Non-pigmented ciliary epithelial cell (primary cell): ENCODE results near the gene LRRK1.

Experiments used
- DNase-seq: peaks from one replicate; pipeline ENCODE4 v3.0.0-alpha.2; 2010; ENCODE audit warnings: low read depth

Gene LRRK1

GRCh38 chr15:100892013-100892355, 27.2 kb upstream of the LRRK1 start:
- DNase-seq, result no peak

GRCh38 chr15:100893261-100893963, 25.7 kb upstream of the LRRK1 start:
- DNase-seq, result no peak

GRCh38 chr15:100893964-100894295, 25.2 kb upstream of the LRRK1 start:
- DNase-seq, result no peak

- no peak for DNase-seq
Measured at GRCh38 chr15:100895721-100896120, 23.4 kb upstream of the LRRK1 start.

DNA sequence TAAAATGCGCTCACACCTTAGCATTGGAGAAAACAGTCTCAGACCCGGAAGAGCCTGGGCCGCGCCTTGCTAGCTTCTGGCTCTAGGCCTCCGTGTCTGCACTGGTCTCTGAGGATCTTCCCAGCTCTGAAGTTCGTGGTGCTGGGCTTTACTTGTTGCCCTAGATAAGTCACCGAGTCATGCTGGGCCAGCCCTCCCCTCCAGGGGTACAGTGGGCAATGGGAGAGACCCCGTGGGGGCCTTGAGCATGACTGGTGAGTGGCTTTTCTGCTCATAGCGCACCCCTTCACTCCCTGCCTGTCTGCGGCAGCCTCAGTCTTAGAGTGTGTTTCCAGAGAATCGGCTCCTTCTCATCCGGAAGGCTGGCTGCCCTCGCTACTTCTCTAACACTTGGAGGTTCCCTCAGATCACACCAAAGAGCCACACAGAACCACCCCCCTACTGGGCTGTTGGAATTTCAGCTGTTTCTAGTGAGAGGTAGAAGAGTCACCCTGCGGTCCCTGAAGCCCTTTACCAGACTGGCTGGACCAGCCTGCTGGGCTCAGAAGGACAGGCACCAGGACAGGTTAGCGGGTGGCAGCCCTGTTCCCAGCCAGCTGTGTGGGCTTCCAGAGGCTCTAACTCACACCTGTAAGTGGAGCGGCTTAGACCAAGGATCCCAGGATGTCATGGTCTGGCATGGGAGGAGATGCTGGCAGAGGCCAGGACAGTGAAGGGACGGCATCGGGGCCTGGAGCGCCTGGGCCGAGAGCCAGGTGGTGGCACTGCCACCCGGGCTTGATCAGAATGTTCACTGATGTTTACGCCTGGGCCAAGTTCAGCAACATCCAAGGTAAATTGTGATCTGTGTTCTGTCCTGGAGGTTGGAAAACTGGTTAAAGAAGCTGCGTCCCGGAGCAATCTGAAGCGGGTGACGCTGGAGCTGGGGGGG, 21.7 kb upstream of the LRRK1 start:
- no peak for DNase-seq

- DNase-seq, result no peak
Measured at GRCh38 chr15:100898152-100898490, 21.0 kb upstream of the LRRK1 start.

DNA sequence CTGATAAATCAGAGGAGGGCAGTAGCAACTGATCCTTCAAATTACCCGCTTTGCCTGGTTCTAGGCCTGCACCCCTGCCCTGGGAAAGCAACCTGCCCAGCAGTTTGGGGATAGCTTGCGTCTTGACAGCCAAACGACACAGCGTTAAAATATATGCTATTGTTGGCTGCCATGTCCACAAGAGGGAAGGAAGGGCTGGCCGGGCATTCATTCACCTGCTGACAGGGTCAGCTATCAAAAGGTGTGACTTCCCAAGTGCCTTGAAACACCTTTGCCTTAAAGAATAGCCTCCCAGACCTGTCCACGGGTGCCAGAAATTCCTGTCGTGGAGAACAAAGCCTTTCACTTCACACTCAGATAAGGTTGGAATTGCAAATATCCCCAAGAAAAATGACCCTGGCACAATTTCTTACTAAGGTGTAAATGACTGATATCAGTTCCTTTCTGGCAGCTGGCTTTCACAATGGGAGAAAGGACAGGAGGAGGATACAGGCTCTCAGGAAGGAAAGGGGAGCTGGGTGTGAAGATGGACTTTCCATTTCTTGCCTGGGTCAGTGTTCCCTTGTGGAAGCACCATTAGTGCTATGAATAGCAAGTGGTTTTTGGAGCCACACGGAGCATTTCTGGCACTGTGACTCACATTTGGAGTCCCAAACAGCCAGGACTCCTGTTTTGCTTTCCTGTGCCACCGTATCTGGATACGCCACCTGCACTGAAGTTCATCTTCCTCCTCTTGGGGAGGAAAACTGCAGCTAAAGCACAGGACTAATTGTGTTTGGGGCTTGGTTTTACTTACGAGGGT, 20.3 kb upstream of the LRRK1 start:
- no peak for DNase-seq

DNA sequence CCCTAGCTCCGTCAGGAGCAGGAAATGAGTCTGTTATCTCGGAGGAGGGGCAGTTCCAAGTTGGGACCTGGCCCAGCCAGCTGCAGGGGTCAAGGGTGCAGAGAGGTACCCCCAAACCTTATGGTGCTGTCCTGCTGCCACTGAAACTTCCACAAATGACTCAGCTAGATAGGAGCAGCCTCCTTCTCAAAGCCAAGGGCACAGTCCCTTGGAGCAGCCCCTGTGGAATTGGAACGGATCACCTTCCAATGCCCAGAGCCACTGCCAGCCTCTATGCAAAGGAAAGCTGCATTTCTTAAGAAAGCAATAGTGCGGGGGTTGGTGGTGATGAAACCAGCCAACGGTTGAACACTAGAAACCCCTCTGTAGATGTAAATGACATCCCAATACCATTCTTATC, 19.6 kb upstream of the LRRK1 start:
- no peak for DNase-seq

GRCh38 chr15:100900136-100900794, 18.9 kb upstream of the LRRK1 start:
- DNase-seq, result no peak

- no peak for DNase-seq
Measured at GRCh38 chr15:100900795-100901169, 18.4 kb upstream of the LRRK1 start.

- no peak for DNase-seq
Measured at GRCh38 chr15:100901296-100901695, 17.9 kb upstream of the LRRK1 start.

- no peak for DNase-seq
Measured at GRCh38 chr15:100901702-100902435, 17.3 kb upstream of the LRRK1 start.

DNA sequence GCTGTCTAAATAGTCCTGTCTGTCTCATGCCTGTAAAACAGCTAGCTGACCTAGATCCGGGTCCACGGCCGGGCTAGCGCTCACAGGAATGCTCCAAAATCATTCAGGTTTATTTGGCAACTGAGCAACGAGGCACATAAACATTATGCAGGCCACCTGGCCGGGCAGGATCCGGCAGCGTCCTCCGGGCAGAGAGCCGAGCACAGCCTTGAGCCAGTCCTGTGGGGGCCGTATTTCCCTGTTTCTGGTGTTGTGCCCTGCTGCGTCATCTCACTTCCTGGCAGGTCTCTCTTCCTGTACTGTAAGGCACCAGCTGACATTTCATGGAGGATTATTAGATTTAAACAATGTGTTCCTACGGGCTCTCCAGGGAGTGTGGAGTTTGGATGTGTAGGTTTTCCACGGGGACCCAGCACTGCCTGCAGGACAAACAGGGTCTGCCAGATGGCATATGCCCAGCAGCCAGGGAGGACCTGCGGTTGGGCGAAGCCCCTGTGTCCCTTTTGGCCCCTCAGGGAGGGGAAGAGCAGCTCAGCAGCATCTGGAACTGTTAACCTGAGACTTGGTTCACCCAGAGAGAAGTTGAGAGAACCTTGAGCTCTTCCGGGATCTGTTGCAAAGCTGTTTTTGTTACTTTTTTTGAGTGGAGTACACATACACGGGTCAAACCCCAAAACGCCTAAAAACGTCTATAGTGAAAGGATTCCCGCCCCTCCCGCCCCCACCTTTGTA, 16.6 kb upstream of the LRRK1 start:
- DNase-seq, result peak; percentile 27

DNA sequence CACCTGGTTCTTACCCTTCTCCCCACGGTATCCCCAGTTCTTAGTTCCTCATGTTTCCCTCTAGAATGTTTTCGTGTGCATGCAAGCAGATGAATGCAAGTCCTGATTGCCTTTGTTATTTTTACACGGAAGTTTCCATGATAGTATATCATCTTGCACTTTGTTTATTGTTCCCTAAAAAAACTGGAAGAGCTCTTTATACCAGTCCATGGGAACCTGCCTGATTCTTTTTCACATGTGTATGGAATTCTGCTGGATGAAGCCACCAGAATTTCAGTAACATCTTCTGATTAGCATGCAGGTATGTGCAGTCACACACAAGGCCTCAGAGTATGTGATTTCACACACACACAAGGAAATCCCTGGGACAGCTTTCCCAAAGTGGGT, 16.0 kb upstream of the LRRK1 start:
- DNase-seq, result no peak

DNA sequence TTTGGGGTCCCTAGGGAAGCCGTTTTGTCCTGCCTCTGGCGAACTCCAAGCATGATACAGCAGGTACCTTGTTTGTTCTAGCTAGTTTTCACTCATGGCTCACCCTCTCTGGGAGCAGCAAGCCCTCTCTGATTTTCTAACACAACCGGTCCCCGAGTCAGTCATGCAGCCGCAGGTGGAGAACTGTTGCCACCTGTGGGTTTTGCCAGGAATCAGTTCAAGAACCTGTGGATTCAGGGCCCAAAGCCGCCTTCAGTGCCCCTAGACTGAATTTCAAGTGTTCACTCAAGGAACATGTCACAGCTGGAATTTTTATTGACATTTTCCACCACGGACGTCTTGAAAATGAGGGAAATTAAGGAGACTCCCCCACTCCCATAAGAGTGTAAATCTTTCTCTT, 13.3 kb upstream of the LRRK1 start:
- no peak for DNase-seq

DNA sequence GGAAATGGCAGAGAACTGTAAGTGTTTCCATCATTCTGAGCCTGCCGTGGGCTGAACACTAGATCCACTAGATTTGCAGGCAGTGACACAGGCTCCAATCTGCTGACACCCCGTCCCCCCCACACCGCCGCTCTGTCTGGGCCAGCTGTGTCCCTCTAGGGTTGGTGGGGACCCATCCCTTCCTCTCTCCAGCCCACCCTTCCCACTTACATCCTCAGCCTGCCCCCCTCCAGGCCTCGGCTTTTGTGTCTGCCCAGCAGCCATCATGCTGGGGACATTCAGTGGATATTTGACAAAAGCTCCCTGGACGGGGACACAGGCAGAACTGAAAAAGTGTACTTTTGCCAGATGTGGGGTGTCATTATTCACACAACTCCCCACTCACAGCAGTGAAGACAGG, 10.7 kb upstream of the LRRK1 start:
- no peak for DNase-seq

DNA sequence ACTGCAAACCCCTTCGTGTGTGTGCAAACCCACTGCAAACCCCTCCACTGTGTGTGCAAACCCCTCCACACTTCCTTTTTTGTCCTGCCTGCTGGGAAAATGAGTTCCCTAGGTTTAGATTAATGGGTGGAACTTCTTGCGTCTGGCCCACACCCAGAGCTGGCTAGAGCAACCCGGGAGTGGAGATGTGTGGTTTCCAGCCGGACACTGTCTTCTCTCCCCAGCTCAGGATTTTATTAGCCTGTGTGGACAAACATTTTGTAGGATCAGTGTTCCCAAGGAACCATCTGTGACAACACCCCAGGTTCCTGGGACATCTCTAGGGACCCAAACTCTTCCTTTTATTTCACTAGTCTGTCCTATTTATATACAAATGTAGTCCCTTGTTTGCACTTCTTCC, 9.6 kb upstream of the LRRK1 start:
- no peak for DNase-seq

GRCh38 chr15:100909989-100910955, 8.9 kb upstream of the LRRK1 start:
- DNase-seq, result no peak

DNA sequence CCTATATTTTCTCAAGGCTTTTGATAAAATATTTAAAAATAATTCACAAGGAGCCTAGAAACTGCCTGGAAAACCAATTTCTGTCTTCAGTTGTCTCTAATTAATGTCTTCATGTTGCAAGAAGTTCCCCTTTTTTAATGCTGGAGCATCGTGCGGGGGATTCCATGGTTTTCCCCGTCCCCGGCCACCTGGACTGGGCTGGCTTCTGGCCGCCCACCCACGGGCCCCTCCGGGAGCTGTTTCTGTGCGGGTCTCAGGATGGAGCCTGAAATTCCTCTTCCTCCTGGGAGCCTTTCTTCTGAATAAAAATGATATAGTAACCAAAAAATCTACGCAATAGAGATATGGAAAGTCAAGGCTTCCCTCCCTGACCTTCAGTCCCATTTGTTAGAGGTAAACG, 8.1 kb upstream of the LRRK1 start:
- no peak for DNase-seq

GRCh38 chr15:100913961-100914360, 5.2 kb upstream of the LRRK1 start:
- DNase-seq, result no peak
